NB4 (cell line): ENCODE data around the gene TYMP.

Experiments used
- CTCF ChIP-seq: IDR thresholded peaks from one replicate; pipeline ENCODE4 v1.5.1; 2012; ENCODE audit warnings: low read depth, low read length
- POLR2A ChIP-seq: IDR thresholded peaks from 2 replicates; pipeline ENCODE4 v1.6.1; 2011; ENCODE audit warnings: mild to moderate bottlenecking; ENCODE audit not compliant: insufficient read length; ENCODE audit errors: extremely low read depth

- TF ChIP-seq CTCF (no peak), POLR2A (no peak)
These were observed 29.4 kb downstream of the TYMP start for GRCh38 chr22:50500452-50500851.
